Mesothelial cell of epicardium (in vitro differentiated cells): ENCODE data around the gene DSCAM. TPM values are rescaled to one million over a fixed set of nuclear protein-coding genes. Genes with fewer than 3 reads are reported as not detected.
"Not testable (repeated sequence)": the region's sequence is repeated elsewhere in the genome, so short reads cannot be mapped to it uniquely, and the experiment has no call there.

Source experiments
- DNase-seq, 2 experiments: peaks; one replicate each; pipeline ENCODE4 v3.0.0; 2021; ENCODE audit warnings: low spot score in 2 of 2; ENCODE audit not compliant: unreplicated experiment in 2 of 2
- H3K27ac Mint-ChIP-seq: 2 replicates; pipeline ENCODE4 v1.8.0; 2021; ENCODE audit warnings: mixed read lengths
- H3K27me3 Mint-ChIP-seq: 2 replicates; pipeline ENCODE4 v1.8.0; 2021; ENCODE audit warnings: low read depth, mixed read lengths
- H3K36me3 Mint-ChIP-seq: 2 replicates; pipeline ENCODE4 v1.8.0; 2021; ENCODE audit warnings: mixed read lengths
- H3K4me1 Mint-ChIP-seq: 2 replicates; pipeline ENCODE4 v1.8.0; 2021; ENCODE audit warnings: mixed read lengths
- H3K4me3 Mint-ChIP-seq: 2 replicates; pipeline ENCODE4 v1.8.0; 2021; ENCODE audit warnings: mild to moderate bottlenecking, moderate library complexity, mixed read lengths
- H3K9me3 Mint-ChIP-seq: 2 replicates; pipeline ENCODE4 v1.8.0; 2021; ENCODE audit warnings: mixed read lengths
- CTCF ChIP-seq: fragments of 200-600 bp; sonication (generic); IDR thresholded peaks from one replicate; pipeline ENCODE4 v1.5.0; 2021; ENCODE audit warnings: antibody characterized with exemption; ENCODE audit not compliant: unreplicated experiment
- total RNA-seq: library from RNA; stranded (reverse); gene quantifications from 3 replicates; pipeline ENCODE4 v1.2.1, GENCODE V29; 2021

Gene DSCAM
- total RNA-seq, 1 donor from 2014 or later = not detected

GRCh38 chr21:40453183-40453582 lies 393.8 kb downstream of the DSCAM start:
- peaks cover 13% of the 10 kb centered on the region for H3K27me3 Mint-ChIP-seq
- no peaks in the 10 kb centered on the region for H3K36me3 Mint-ChIP-seq
- no peak overlapping the region for H3K4me3 Mint-ChIP-seq
- DNase-seq = no peak
- no peak overlapping the region for H3K27ac Mint-ChIP-seq
- TF ChIP-seq CTCF = no peak
- no peaks in the 10 kb centered on the region for H3K4me1 Mint-ChIP-seq
- no peaks in the 10 kb centered on the region for H3K9me3 Mint-ChIP-seq

GRCh38 chr21:40452548-40452947 lies 394.4 kb downstream of the DSCAM start:
- peaks cover 11% of the 10 kb centered on the region for H3K27me3 Mint-ChIP-seq
- no peaks in the 10 kb centered on the region for H3K36me3 Mint-ChIP-seq
- H3K27ac Mint-ChIP-seq = no peak overlapping the region
- DNase-seq = no peak
- H3K4me1 Mint-ChIP-seq = no peaks in the 10 kb centered on the region
- H3K4me3 Mint-ChIP-seq = no peak overlapping the region
- H3K9me3 Mint-ChIP-seq = no peaks in the 10 kb centered on the region
- no peak for TF ChIP-seq CTCF

- H3K4me1 Mint-ChIP-seq = no peaks in the 10 kb centered on the region
- no peaks in the 10 kb centered on the region for H3K36me3 Mint-ChIP-seq
- no peak for TF ChIP-seq CTCF
- H3K9me3 Mint-ChIP-seq = peaks cover 17% of the 10 kb centered on the region
- H3K27ac Mint-ChIP-seq = no peak overlapping the region
- peaks cover 2% of the 10 kb centered on the region for H3K27me3 Mint-ChIP-seq
- DNase-seq = no peak
- H3K4me3 Mint-ChIP-seq = no peak overlapping the region
These were observed 399.9 kb downstream of the DSCAM start for GRCh38 chr21:40447016-40447415.

GRCh38 chr21:40445349-40445921 lies 401.5 kb downstream of the DSCAM start:
- no peak for DNase-seq
- no peaks in the 10 kb centered on the region for H3K4me1 Mint-ChIP-seq
- no peak overlapping the region for H3K27ac Mint-ChIP-seq
- no peak overlapping the region for H3K4me3 Mint-ChIP-seq
- peaks cover 17% of the 10 kb centered on the region for H3K9me3 Mint-ChIP-seq
- TF ChIP-seq CTCF = no peak
- H3K36me3 Mint-ChIP-seq = no peaks in the 10 kb centered on the region
- H3K27me3 Mint-ChIP-seq = peaks cover 2% of the 10 kb centered on the region

GRCh38 chr21:40439581-40439980 lies 407.4 kb downstream of the DSCAM start:
- not testable (repeated sequence) for H3K27me3 Mint-ChIP-seq, DNase-seq, H3K36me3 Mint-ChIP-seq, H3K4me3 Mint-ChIP-seq, H3K27ac Mint-ChIP-seq, H3K4me1 Mint-ChIP-seq
- H3K9me3 Mint-ChIP-seq = peaks cover 13% of the 10 kb centered on the region

GRCh38 chr21:40438616-40439015 lies 408.3 kb downstream of the DSCAM start:
- no peaks in the 10 kb centered on the region for H3K4me1 Mint-ChIP-seq
- no peak for TF ChIP-seq CTCF
- H3K9me3 Mint-ChIP-seq = peaks cover 5% of the 10 kb centered on the region
- H3K36me3 Mint-ChIP-seq = no peaks in the 10 kb centered on the region
- no peak overlapping the region for H3K27ac Mint-ChIP-seq
- no peak overlapping the region for H3K4me3 Mint-ChIP-seq
- H3K27me3 Mint-ChIP-seq = no peaks in the 10 kb centered on the region
- DNase-seq = no peak
